Gastrocnemius medialis (tissue), 4 donors: ENCODE data around the gene URAD.

ENCODE experiments used
- CTCF ChIP-seq, 5 experiments: fragments of 450-650 bp in 3 of 5; fragments of 200-600 bp in 2 of 5; sonication (generic) in 2 of 5; IDR thresholded peaks in 4 of 5; conservative IDR thresholded peaks in 1 of 5; 1 replicate in 4 of 5; 2 replicates in 1 of 5; pipeline ENCODE4 v1.5.1; 2016 to 2019; ENCODE audit warnings: antibody characterized with exemption in 5 of 5, mild to moderate bottlenecking in 3 of 5, moderate library complexity in 3 of 5
- POLR2A ChIP-seq, 2 donors: fragments of 450-650 bp; IDR thresholded peaks; one replicate each; pipeline ENCODE4 v1.6.1; 2017; ENCODE audit warnings: antibody characterized with exemption in 2 of 2, mild to moderate bottlenecking in 2 of 2, moderate library complexity in 2 of 2

GRCh38 chr13:27988520-27988919 is at the start of gene URAD:
- TF ChIP-seq CTCF (IDR thresholded peaks at IDR 0.05 in 4 of 5, conservative IDR thresholded peaks at IDR 0.05 in 1 of 5) (no peak), POLR2A (IDR thresholded peaks at IDR 0.05) (no peak)
